Body of pancreas (tissue), 4 donors: ENCODE data around the gene MEIS2.

Source experiments
- CTCF ChIP-seq, 7 experiments: fragments of 450-650 bp in 4 of 7; fragments of 200-600 bp in 3 of 7; sonication (generic) in 3 of 7; IDR thresholded peaks; one replicate each; pipeline ENCODE4 v1.5.1; 2016 to 2019; ENCODE audit warnings: antibody characterized with exemption in 7 of 7
- POLR2A ChIP-seq, 3 donors: fragments of 450-650 bp; IDR thresholded peaks; one replicate each; pipeline ENCODE4 v1.6.1; 2016; ENCODE audit warnings: antibody characterized with exemption in 3 of 3, mild to moderate bottlenecking in 2 of 3

- no peak for TF ChIP-seq CTCF (IDR thresholded peaks at IDR 0.05)
- TF ChIP-seq POLR2A (IDR thresholded peaks at IDR 0.05) = no peak
These were observed 5.2 kb downstream of the MEIS2 start for GRCh38 chr15:37094915-37095711.
